GM23248 (cell line): Measurements from ENCODE around the gene PPP6R3.

Experiments used
- EZH2 ChIP-seq: fragments of 200-600 bp; sonication (generic); IDR thresholded peaks from 2 replicates; pipeline ENCODE4 v1.6.1; 2018; ENCODE audit warnings: antibody characterized with exemption, mild to moderate bottlenecking; ENCODE audit not compliant: insufficient read depth, poor library complexity, severe bottlenecking
- EZH2phosphoT487 ChIP-seq: fragments of 200-600 bp; sonication (generic); IDR thresholded peaks from 2 replicates; pipeline ENCODE4 v1.6.1; 2018; ENCODE audit warnings: antibody characterized with exemption, moderate library complexity, mild to moderate bottlenecking, low read depth; ENCODE audit not compliant: insufficient read depth

- no peak for TF ChIP-seq EZH2phosphoT487
- no peak for TF ChIP-seq EZH2
Measured at GRCh38 chr11:68442433-68442832, 18.1 kb upstream of the PPP6R3 start.
